Measurements from ENCODE around the gene RNF44.

Gene RNF44

GRCh38 chr5:176536902-176537553, at the start of gene RNF44:
RNF44 (minus strand) TSS chr5:176537402; CDS start chr5:176532472, 4,930 bp downstream.
- peak; percentile 94 for DNase-seq (ENCODE audit: low spot score)

- DNase-seq (ENCODE audit: low spot score): no peak
Observed at GRCh38 chr5:176583076-176583475, 45.9 kb upstream of the RNF44 start.

GRCh38 chr5:176581361-176581760, 44.2 kb upstream of the RNF44 start:
- no peak for DNase-seq (ENCODE audit: low spot score)

GRCh38 chr5:176579323-176579722, 42.1 kb upstream of the RNF44 start:
- no peak for DNase-seq (ENCODE audit: low spot score)

- peak; percentile 67 for DNase-seq (ENCODE audit: low spot score)
Observed at GRCh38 chr5:176578391-176578808, 41.2 kb upstream of the RNF44 start.

GRCh38 chr5:176577312-176578176, 40.3 kb upstream of the RNF44 start:
- no peak for DNase-seq (ENCODE audit: low spot score)

GRCh38 chr5:176575488-176576422, 38.6 kb upstream of the RNF44 start:
- no peak for DNase-seq (ENCODE audit: low spot score)

GRCh38 chr5:176575066-176575465, 37.9 kb upstream of the RNF44 start:
- no peak for DNase-seq (ENCODE audit: low spot score)

GRCh38 chr5:176574297-176574591, 37.0 kb upstream of the RNF44 start:
- no peak for DNase-seq (ENCODE audit: low spot score)

GRCh38 chr5:176573564-176574296, 36.5 kb upstream of the RNF44 start:
- DNase-seq (ENCODE audit: low spot score): peak; percentile 88

- no peak for DNase-seq (ENCODE audit: low spot score)
Observed at GRCh38 chr5:176570044-176570443, 32.8 kb upstream of the RNF44 start.

GRCh38 chr5:176568657-176569056, 31.5 kb upstream of the RNF44 start:
- no peak for DNase-seq (ENCODE audit: low spot score)

- no peak for DNase-seq (ENCODE audit: low spot score)
Observed at GRCh38 chr5:176565760-176566288, 28.6 kb upstream of the RNF44 start.

- DNase-seq (ENCODE audit: low spot score): no peak
Observed at GRCh38 chr5:176564002-176564401, 26.8 kb upstream of the RNF44 start.

GRCh38 chr5:176562189-176562588, 25.0 kb upstream of the RNF44 start:
- no peak for DNase-seq (ENCODE audit: low spot score)

GRCh38 chr5:176561259-176561658, 24.1 kb upstream of the RNF44 start:
- no peak for DNase-seq (ENCODE audit: low spot score)

- no peak for DNase-seq (ENCODE audit: low spot score)
Observed at GRCh38 chr5:176560364-176560763, 23.2 kb upstream of the RNF44 start.

- DNase-seq (ENCODE audit: low spot score): no peak
Observed at GRCh38 chr5:176559683-176560082, 22.5 kb upstream of the RNF44 start.

GRCh38 chr5:176557846-176558245, 20.6 kb upstream of the RNF44 start:
- DNase-seq (ENCODE audit: low spot score): no peak

- DNase-seq (ENCODE audit: low spot score): no peak
Observed at GRCh38 chr5:176553260-176554085, 16.3 kb upstream of the RNF44 start.

Measured in D341Med (cell line).